Occipital lobe (tissue), 2 donors: ENCODE measurements around the gene LIG3. TPM values are rescaled to one million over a fixed set of nuclear protein-coding genes. Genes with fewer than 3 reads are reported as not detected.
"Not testable (repeated sequence)": the region's sequence is repeated elsewhere in the genome, so short reads cannot be mapped to it uniquely, and the experiment has no call there.

Experiments
- DNase-seq: peaks from one replicate; lab custom pipeline; 2025; lab: John Stamatoyannopoulos, UW
- total RNA-seq: library from RNA; depleted of rRNA; stranded (reverse); fragments of >200 nt; gene quantifications from one replicate; pipeline ENCODE4 v1.2.3, GENCODE V29; 2014

LIG3 gene
- 20.6 TPM for total RNA-seq

GRCh38 chr17:34980353-34980680 lies at the start of gene LIG3:
Gene LIG3 (plus strand): TSS chr17:34980512. CDS start chr17:34983006, 2,494 bp downstream.
- peak; percentile 84 for DNase-seq

GRCh38 chr17:34950780-34951179 lies 29.5 kb upstream of the LIG3 start:
- not testable (repeated sequence) for DNase-seq

GRCh38 chr17:34958438-34958837 lies 21.9 kb upstream of the LIG3 start:
- DNase-seq: no peak

GRCh38 chr17:34961093-34961911 lies 19.0 kb upstream of the LIG3 start, which contains the start of the genes CCT6B and ZNF830:
Gene CCT6B (minus strand): TSS chr17:34961460. CDS start chr17:34961393, 67 bp downstream.
Gene ZNF830 (plus strand): TSS chr17:34961540. CDS start chr17:34961567, 27 bp downstream.
- peak; percentile 86 for DNase-seq

GRCh38 chr17:34974179-34974578 lies 6.1 kb upstream of the LIG3 start:
- DNase-seq: no peak

- no peak for DNase-seq
Measured at GRCh38 chr17:34974794-34975785, 5.2 kb upstream of the LIG3 start.

GRCh38 chr17:34979153-34979552 lies 1.2 kb upstream of the LIG3 start:
- no peak for DNase-seq

- no peak for DNase-seq
Measured at GRCh38 chr17:34979650-34980352, 511 bp upstream of the LIG3 start.

GRCh38 chr17:34980681-34981537 lies 597 bp downstream of the LIG3 start:
- peak; percentile 82 for DNase-seq

- DNase-seq: no peak
Measured at GRCh38 chr17:34981538-34982241, 1.4 kb downstream of the LIG3 start.

GRCh38 chr17:34987232-34987631 lies 6.9 kb downstream of the LIG3 start:
- no peak for DNase-seq

- no peak for DNase-seq
Measured at GRCh38 chr17:34988644-34989043, 8.3 kb downstream of the LIG3 start.

GRCh38 chr17:34989473-34989872 lies 9.2 kb downstream of the LIG3 start:
- DNase-seq: no peak

GRCh38 chr17:34990921-34991365 lies 10.6 kb downstream of the LIG3 start:
- no peak for DNase-seq

GRCh38 chr17:34991606-34992005 lies 11.3 kb downstream of the LIG3 start:
- DNase-seq: no peak

- no peak for DNase-seq
Measured at GRCh38 chr17:34993031-34993430, 12.7 kb downstream of the LIG3 start.

GRCh38 chr17:34996422-34997285 lies 16.3 kb downstream of the LIG3 start:
- DNase-seq: no peak

GRCh38 chr17:34997355-34997862 lies 17.1 kb downstream of the LIG3 start:
- DNase-seq: no peak

GRCh38 chr17:34998205-34998604 lies 17.9 kb downstream of the LIG3 start:
- DNase-seq: peak; percentile 28
